Astrocyte (in vitro differentiated cells and primary cell): ENCODE data around the gene SMARCD3. TPM values are rescaled to one million over a fixed set of nuclear protein-coding genes. Genes with fewer than 3 reads are reported as not detected.

Source experiments
- DNase-seq: peaks from one replicate; pipeline ENCODE4 v3.0.0-alpha.2; 2010; ENCODE audit warnings: low read depth
- FAIRE-seq: peaks from 2 replicates; lab custom pipeline; 2011; peaks lifted over from hg19 to GRCh38; lab: Jason Lieb, UNC
- H2AFZ ChIP-seq: 2 replicates; pipeline ENCODE4 v1.6.0; 2012; ENCODE audit warnings: low read depth, low read length, inconsistent platforms
- H3K27ac ChIP-seq: 2 replicates; pipeline ENCODE4 v1.5.1; 2011; ENCODE audit warnings: low read depth, low read length, inconsistent platforms
- H3K27me3 ChIP-seq: 2 replicates; pipeline ENCODE4 v1.6.0; 2011; ENCODE audit warnings: low read length, inconsistent platforms; ENCODE audit not compliant: insufficient read depth
- H3K36me3 ChIP-seq: 2 replicates; pipeline ENCODE4 v1.5.1; 2011; ENCODE audit warnings: low read length, inconsistent platforms; ENCODE audit not compliant: insufficient read depth
- H3K4me1 ChIP-seq: 2 replicates; pipeline ENCODE4 v1.5.1; 2011; ENCODE audit warnings: low read length, inconsistent platforms; ENCODE audit not compliant: insufficient read depth
- H3K4me2 ChIP-seq: 2 replicates; pipeline ENCODE4 v1.6.0; 2012; ENCODE audit warnings: low read length, inconsistent platforms
- H3K4me3 ChIP-seq: 2 replicates; pipeline ENCODE4 v1.5.1; 2011; ENCODE audit warnings: low read depth, mild to moderate bottlenecking, low read length, inconsistent platforms; ENCODE audit not compliant: insufficient read depth
- H3K79me2 ChIP-seq: 2 replicates; pipeline ENCODE4 v1.6.0; 2012; ENCODE audit warnings: mild to moderate bottlenecking, low read length, inconsistent platforms; ENCODE audit not compliant: insufficient read depth
- H3K9ac ChIP-seq: 2 replicates; pipeline ENCODE4 v1.6.0; 2012; ENCODE audit warnings: mild to moderate bottlenecking, low read length, inconsistent platforms
- H3K9me3 ChIP-seq: 2 replicates; pipeline ENCODE4 v1.5.1; 2012; ENCODE audit warnings: low read depth, mild to moderate bottlenecking, low read length, inconsistent platforms; ENCODE audit not compliant: insufficient read depth
- H4K20me1 ChIP-seq: 2 replicates; pipeline ENCODE4 v1.6.0; 2012; ENCODE audit warnings: low read length, inconsistent platforms; ENCODE audit not compliant: insufficient read depth
- H3K27ac Mint-ChIP-seq: one replicate; pipeline ENCODE4 v1.8.0; 2021; ENCODE audit warnings: mild to moderate bottlenecking, mixed read lengths; ENCODE audit not compliant: unreplicated experiment
- H3K27me3 Mint-ChIP-seq: one replicate; pipeline ENCODE4 v1.8.0; 2021; ENCODE audit warnings: low read depth, mixed read lengths; ENCODE audit not compliant: unreplicated experiment
- H3K36me3 Mint-ChIP-seq: one replicate; pipeline ENCODE4 v1.8.0; 2021; ENCODE audit warnings: low read depth, mixed read lengths; ENCODE audit not compliant: unreplicated experiment
- H3K4me1 Mint-ChIP-seq: one replicate; pipeline ENCODE4 v1.8.0; 2021; ENCODE audit warnings: low read depth, mixed read lengths; ENCODE audit not compliant: unreplicated experiment
- H3K4me3 Mint-ChIP-seq: one replicate; pipeline ENCODE4 v1.8.0; 2021; ENCODE audit warnings: mild to moderate bottlenecking, moderate library complexity, mixed read lengths; ENCODE audit not compliant: unreplicated experiment
- H3K9me3 Mint-ChIP-seq: one replicate; pipeline ENCODE4 v1.8.0; 2021; ENCODE audit warnings: mild to moderate bottlenecking, mixed read lengths; ENCODE audit not compliant: unreplicated experiment
- CTCF ChIP-seq: IDR thresholded peaks from 2 replicates; pipeline ENCODE4 v1.5.1; 2011; ENCODE audit warnings: low read depth, mild to moderate bottlenecking, inconsistent platforms, low read length, moderate library complexity; ENCODE audit not compliant: insufficient read depth
- EZH2 ChIP-seq: IDR thresholded peaks from 2 replicates; pipeline ENCODE4 v1.6.1; 2012; ENCODE audit warnings: mild to moderate bottlenecking, low read length, inconsistent platforms; ENCODE audit not compliant: insufficient read depth
- total RNA-seq: library from RNA; stranded (reverse); gene quantifications from 2 replicates; pipeline ENCODE4 v1.2.1, GENCODE V29; 2021

SMARCD3 gene
- total RNA-seq, 1 donor from 2014 or later, result 47.7 TPM

GRCh38 chr7:151260883-151261282 lies 12.4 kb upstream of the SMARCD3 start:
- H4K20me1 ChIP-seq, result no peaks in the 10 kb centered on the region
- H3K9me3 ChIP-seq, result no peaks in the 10 kb centered on the region
- Mint-ChIP-seq H3K36me3 (peaks cover 10% of the 10 kb centered on the region), H3K4me1 (no peaks in the 10 kb centered on the region), H3K4me3 (no peak overlapping the region), H3K27ac (no peak overlapping the region), H3K9me3 (no peaks in the 10 kb centered on the region), H3K27me3 (peaks cover 64% of the 10 kb centered on the region)
- H3K27ac ChIP-seq, result no peak overlapping the region
- no peaks in the 10 kb centered on the region for H3K36me3 ChIP-seq
- no peaks in the 10 kb centered on the region for H3K79me2 ChIP-seq
- no peak overlapping the region for H3K9ac ChIP-seq
- H3K4me3 ChIP-seq, result no peak overlapping the region
- FAIRE-seq (no peak), DNase-seq (no peak)
- peaks cover 11% of the 10 kb centered on the region for H3K27me3 ChIP-seq
- H3K4me2 ChIP-seq, result no peak overlapping the region
- no peaks in the 10 kb centered on the region for H3K4me1 ChIP-seq
- TF ChIP-seq CTCF, result no peak
- no peak for TF ChIP-seq EZH2
- no peak overlapping the region for H2AFZ ChIP-seq

- Histone ChIP-seq H3K79me2 (no peaks in the 10 kb centered on the region), H3K27ac (no peak overlapping the region), H3K27me3 (peaks cover 11% of the 10 kb centered on the region), H3K9ac (no peak overlapping the region), H3K4me1 (no peaks in the 10 kb centered on the region), H2AFZ (no peak overlapping the region), H3K4me2 (no peak overlapping the region), H3K4me3 (no peak overlapping the region), H3K36me3 (no peaks in the 10 kb centered on the region), H4K20me1 (no peaks in the 10 kb centered on the region), H3K9me3 (no peaks in the 10 kb centered on the region)
- no peak for FAIRE-seq
- peaks cover 68% of the 10 kb centered on the region for H3K27me3 Mint-ChIP-seq
- H3K4me1 Mint-ChIP-seq, result no peaks in the 10 kb centered on the region
- peaks cover 12% of the 10 kb centered on the region for H3K36me3 Mint-ChIP-seq
- no peak for DNase-seq
- H3K9me3 Mint-ChIP-seq, result no peaks in the 10 kb centered on the region
- no peak overlapping the region for H3K4me3 Mint-ChIP-seq
- no peak overlapping the region for H3K27ac Mint-ChIP-seq
- no peak for TF ChIP-seq EZH2
These were observed 12.0 kb upstream of the SMARCD3 start for GRCh38 chr7:151260471-151260870.

- FAIRE-seq, result no peak
- Histone ChIP-seq H3K4me3 (no peak overlapping the region), H4K20me1 (no peaks in the 10 kb centered on the region), H3K79me2 (no peaks in the 10 kb centered on the region), H3K4me1 (no peaks in the 10 kb centered on the region), H3K27me3 (peaks cover 11% of the 10 kb centered on the region), H3K4me2 (no peak overlapping the region), H2AFZ (no peak overlapping the region), H3K9me3 (no peaks in the 10 kb centered on the region), H3K9ac (no peak overlapping the region), H3K36me3 (no peaks in the 10 kb centered on the region), H3K27ac (no peak overlapping the region)
- TF ChIP-seq CTCF, result no peak
- no peak for TF ChIP-seq EZH2
- no peaks in the 10 kb centered on the region for H3K9me3 Mint-ChIP-seq
- H3K4me3 Mint-ChIP-seq, result no peak overlapping the region
- peaks cover 9% of the 10 kb centered on the region for H3K36me3 Mint-ChIP-seq
- DNase-seq, result no peak
- H3K4me1 Mint-ChIP-seq, result no peaks in the 10 kb centered on the region
- no peak overlapping the region for H3K27ac Mint-ChIP-seq
- H3K27me3 Mint-ChIP-seq, result peaks cover 68% of the 10 kb centered on the region
These were observed 9.5 kb upstream of the SMARCD3 start for GRCh38 chr7:151257990-151258389.
